Smooth muscle cell of bladder (primary cell): ENCODE results near the gene PSTK. TPM values are rescaled to one million over a fixed set of nuclear protein-coding genes. Genes with fewer than 3 reads are reported as not detected.

Experiments used
- total RNA-seq: library from RNA; depleted of rRNA; stranded (reverse); fragments of >200 nt; gene quantifications from 2 replicates; pipeline ENCODE4 v1.2.3, GENCODE V29; 2014

The PSTK gene
- total RNA-seq, result 4.3 and 4.7 TPM in 2 replicates

GRCh38 chr10:122980209-122981065, at the start of gene PSTK:
Gene PSTK (plus strand): TSS chr10:122980401. CDS start chr10:122980480, 79 bp downstream.

GRCh38 chr10:122953902-122954730, 26.1 kb upstream of the PSTK start, which contains the start of gene C10orf88:
Gene C10orf88 (minus strand): TSS chr10:122954227. CDS start chr10:122954178, 49 bp downstream.

GRCh38 chr10:123008355-123009104, 28.3 kb downstream of the PSTK start, which contains the start of the genes ACADSB and IKZF5:
Gene ACADSB (plus strand): TSS chr10:123009006. CDS start chr10:123009030, 24 bp downstream.
Gene IKZF5 (minus strand): TSS chr10:123008795. CDS start chr10:122998625, 10,170 bp downstream.

Other genes with a start within 250 kb of the PSTK start
- gene CUZD1, start 134.5 kb upstream of the PSTK start, total RNA-seq, result 0.43 and 0.55 TPM in 2 replicates
- 2.6 and 2.7 TPM in 2 replicates for gene FAM24B, start 100.8 kb upstream of the PSTK start, total RNA-seq
- not detected in 2 replicates for gene FAM24A, start 69.8 kb upstream of the PSTK start, total RNA-seq
- 12.9 and 13.2 TPM in 2 replicates for gene C10orf88, start 26.2 kb upstream of the PSTK start, total RNA-seq
- 1.6 and 1.9 TPM in 2 replicates for gene IKZF5, start 28.4 kb downstream of the PSTK start, total RNA-seq
- gene ACADSB, start 28.6 kb downstream of the PSTK start, total RNA-seq, result 6.8 and 8.0 TPM in 2 replicates
- not detected in 2 replicates for gene HMX3, start 155.6 kb downstream of the PSTK start, total RNA-seq
- gene HMX2, start 167.7 kb downstream of the PSTK start, total RNA-seq, result not detected in 2 replicates
- gene BUB3, start 174.0 kb downstream of the PSTK start, total RNA-seq, result 112 and 121 TPM in 2 replicates